ENCODE measurements around the gene FAM229B.

Gene FAM229B

DNA sequence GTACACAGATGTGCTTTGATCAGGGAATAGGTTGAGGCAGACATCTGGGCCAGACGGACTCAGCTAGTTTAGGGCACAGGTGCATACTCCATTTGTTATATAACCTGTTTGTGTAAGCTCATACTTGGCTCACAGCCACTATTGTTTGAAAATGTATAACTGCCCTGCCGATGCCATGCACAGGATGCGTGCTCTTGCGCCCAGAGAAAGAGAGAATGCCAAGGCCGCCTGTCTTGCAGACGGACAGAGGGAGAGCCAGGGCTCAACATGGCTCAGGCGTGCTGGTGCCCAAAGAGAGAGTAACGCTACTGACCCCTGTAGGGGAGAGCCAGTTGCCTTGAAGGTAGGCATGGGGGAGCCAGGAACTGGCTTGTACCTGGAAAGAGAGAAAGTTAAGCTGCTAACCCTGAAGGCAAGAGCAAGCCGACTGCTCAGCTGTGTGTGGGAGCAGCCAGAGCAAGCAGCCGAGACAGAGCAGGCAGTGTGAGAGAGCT, 57.7 kb downstream of the FAM229B start:
- DNase-seq: no peak

DNA sequence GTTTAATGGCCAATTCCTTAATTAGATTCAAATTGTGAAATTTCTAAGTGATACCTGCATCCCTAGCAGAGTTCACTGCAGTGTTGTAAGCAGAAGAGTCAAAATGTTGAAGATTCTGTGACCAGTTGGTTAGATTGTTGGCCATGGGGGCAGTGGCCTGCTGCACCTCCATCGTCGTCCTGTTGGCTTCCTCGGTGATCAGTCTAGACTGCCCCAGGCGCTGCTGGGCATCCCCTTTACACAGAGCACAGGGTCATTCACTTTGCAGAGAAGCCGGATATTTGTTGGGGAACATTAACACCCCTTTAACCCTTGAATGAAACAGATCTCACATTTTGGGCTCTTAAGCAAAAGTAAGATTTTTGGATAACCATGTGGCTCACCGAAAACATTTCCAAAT, 60.7 kb downstream of the FAM229B start:
- no peak for DNase-seq

DNA sequence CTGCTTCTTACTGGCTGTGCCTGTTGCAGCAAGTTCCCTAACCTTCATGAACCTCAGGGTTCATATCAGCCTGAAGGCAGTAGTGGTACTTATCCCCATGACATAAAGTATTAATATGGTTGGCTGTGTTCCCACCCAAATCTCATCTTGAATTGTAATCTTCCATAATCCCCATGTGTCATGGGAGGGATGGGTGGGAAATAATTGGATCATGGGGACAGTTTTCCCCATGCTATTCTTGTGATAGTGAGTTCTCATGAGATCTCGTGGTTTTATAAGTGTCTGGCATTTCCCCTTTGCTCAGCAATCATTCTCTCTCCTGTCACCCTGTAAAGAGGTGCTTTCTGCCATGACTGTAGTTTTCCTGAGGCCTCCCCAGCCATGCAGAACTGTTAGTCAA, 61.8 kb downstream of the FAM229B start:
- no peak for DNase-seq

DNA sequence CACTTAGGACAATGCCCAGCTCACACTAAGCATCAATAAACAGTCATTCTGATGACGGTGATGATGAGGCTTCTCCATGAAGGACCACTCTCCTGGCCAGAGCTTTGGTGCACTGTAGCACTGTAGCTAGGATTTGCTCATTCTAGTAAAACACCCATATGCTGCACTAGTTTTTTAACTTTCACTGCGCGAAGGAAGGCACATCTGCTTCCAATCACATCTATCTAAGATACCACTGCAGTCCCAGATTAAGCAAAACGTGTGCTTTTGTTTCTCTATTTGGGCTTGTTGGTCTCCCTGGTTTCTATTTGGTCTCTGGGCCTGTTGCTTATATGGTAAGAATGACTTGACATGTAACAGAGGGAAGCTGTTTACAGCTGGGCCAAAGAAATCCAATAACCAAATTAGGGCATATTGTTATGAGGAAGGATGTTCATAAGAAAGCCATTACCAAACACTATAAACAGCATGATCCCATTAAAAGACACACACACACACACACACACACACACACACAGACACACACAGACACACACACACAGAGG, 62.4 kb downstream of the FAM229B start:
- DNase-seq: no peak

DNA sequence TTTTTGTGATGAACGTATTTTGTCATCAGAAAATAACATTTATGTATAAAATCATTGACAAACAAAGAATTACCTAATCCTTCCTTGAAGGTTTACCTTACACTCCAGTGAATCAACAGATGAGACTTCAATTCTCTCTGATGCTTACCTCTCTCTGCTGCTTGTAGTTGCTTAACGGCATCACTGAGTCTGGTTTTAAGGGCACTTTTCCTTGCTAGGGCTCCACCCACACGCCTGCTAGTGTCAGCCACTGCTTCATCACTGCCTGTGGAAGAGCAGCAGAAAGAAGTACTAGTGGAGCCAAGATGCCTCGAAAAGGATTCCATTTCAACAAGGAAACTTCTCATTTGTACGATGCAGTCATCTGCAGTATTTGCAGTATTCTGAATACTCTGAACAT, 63.0 kb downstream of the FAM229B start:
- DNase-seq: no peak
